ENCODE results near the gene PEF1.

PEF1 gene

DNA sequence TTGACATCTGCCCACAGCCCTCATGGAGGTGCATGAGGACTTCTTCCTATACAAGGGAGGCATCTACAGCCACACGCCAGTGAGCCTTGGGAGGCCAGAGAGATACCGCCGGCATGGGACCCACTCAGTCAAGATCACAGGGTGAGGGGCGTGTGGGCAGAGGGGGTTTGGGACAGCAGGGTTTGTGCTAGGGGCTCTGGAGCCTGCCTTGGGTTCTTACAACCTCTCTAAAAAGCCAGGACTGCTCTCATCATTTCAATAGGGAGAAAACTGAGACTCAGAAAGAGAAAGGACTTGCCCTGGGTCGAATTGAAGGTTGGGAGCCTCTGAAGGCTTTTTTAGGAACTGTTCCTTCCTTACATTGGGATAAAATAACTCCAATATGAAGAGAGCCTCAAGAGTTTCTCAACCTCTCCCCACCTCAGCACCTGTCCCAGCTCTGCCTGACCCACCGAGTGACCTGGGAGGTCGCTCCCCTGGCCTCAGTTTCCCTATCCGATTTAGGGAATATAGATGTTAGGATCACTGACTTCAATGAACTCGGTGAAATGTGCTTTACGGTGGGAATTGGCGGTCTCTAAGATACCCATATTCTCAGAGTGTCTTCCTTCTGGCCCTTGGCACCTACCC, 58.8 kb downstream of the PEF1 start:
- FAIRE-seq, result no peak
- no peak for DNase-seq (ENCODE audit: insufficient read length)
- TF ChIP-seq POLR2AphosphoS5 (IDR thresholded peaks at IDR 0.05; ENCODE audit: low read depth, low read length) (no peak), TAF1 (IDR thresholded peaks at IDR 0.05; ENCODE audit: borderline replicate concordance, low read depth, low read length) (no peak), POLR2A (IDR thresholded peaks at IDR 0.05; ENCODE audit: low read depth, low read length) (no peak)

DNA sequence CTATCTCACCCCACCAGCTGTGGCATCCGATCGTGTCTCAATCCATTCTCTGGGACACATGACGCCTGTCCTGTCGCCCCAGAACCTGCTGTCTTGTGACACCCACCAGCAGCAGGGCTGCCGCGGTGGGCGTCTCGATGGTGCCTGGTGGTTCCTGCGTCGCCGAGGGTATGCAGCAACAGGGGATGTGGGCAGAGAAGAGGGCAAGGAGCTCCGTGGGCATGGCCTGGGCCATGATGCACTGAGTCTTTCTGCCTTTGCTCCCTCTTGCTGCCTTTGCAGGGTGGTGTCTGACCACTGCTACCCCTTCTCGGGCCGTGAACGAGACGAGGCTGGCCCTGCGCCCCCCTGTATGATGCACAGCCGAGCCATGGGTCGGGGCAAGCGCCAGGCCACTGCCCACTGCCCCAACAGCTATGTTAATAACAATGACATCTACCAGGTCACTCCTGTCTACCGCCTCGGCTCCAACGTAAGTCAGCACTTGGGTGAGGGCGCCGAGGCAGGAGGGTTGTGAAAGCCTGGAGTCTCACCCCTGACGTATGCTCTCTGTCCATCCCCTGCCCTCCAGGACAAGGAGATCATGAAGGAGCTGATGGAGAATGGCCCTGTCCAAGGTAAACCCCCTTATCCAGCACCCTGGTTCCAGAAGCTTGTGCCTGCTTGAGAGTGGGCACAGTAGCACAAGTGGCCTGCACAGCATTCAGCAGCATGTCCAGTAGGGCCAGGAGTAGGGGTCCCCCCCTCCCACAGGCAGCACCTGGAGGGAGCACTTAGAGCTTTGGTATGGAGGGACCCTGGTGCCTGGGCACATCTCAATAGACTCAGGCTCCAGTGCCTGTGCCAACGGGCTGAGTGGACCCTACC, 59.6 kb downstream of the PEF1 start:
- DNase-seq (ENCODE audit: insufficient read length) (no peak), FAIRE-seq (no peak)
- TF ChIP-seq TAF1 (IDR thresholded peaks at IDR 0.05; ENCODE audit: borderline replicate concordance, low read depth, low read length), result no peak
- TF ChIP-seq POLR2A (IDR thresholded peaks at IDR 0.05; ENCODE audit: low read depth, low read length), result no peak
- TF ChIP-seq POLR2AphosphoS5 (IDR thresholded peaks at IDR 0.05; ENCODE audit: low read depth, low read length), result no peak

- DNase-seq (ENCODE audit: insufficient read length) (no peak), FAIRE-seq (no peak)
- TF ChIP-seq POLR2A (IDR thresholded peaks at IDR 0.05; ENCODE audit: low read depth, low read length) (no peak), TAF1 (IDR thresholded peaks at IDR 0.05; ENCODE audit: borderline replicate concordance, low read depth, low read length) (no peak), POLR2AphosphoS5 (IDR thresholded peaks at IDR 0.05; ENCODE audit: low read depth, low read length) (no peak)
Measured at GRCh38 chr1:31583995-31584868, 60.4 kb downstream of the PEF1 start.

GRCh38 chr1:31583082-31583994, 61.3 kb downstream of the PEF1 start:
- FAIRE-seq (no peak), DNase-seq (ENCODE audit: insufficient read length) (no peak)
- TF ChIP-seq TAF1 (IDR thresholded peaks at IDR 0.05; ENCODE audit: borderline replicate concordance, low read depth, low read length), result no peak
- TF ChIP-seq POLR2A (IDR thresholded peaks at IDR 0.05; ENCODE audit: low read depth, low read length), result no peak
- no peak for TF ChIP-seq POLR2AphosphoS5 (IDR thresholded peaks at IDR 0.05; ENCODE audit: low read depth, low read length)

- FAIRE-seq (no peak), DNase-seq (ENCODE audit: insufficient read length) (no peak)
Measured at GRCh38 chr1:31581821-31582810, 62.6 kb downstream of the PEF1 start.

GRCh38 chr1:31580891-31581603, 63.6 kb downstream of the PEF1 start:
- DNase-seq (ENCODE audit: insufficient read length), result no peak
- FAIRE-seq, result no peak
- TF ChIP-seq POLR2A (IDR thresholded peaks at IDR 0.05; ENCODE audit: low read depth, low read length) (no peak), POLR2AphosphoS5 (IDR thresholded peaks at IDR 0.05; ENCODE audit: low read depth, low read length) (no peak), TAF1 (IDR thresholded peaks at IDR 0.05; ENCODE audit: borderline replicate concordance, low read depth, low read length) (no peak)

More at GRCh38 chr1:31581821-31582810, 62.6 kb downstream of the PEF1 start:
- TF ChIP-seq TAF1 (IDR thresholded peaks at IDR 0.05; ENCODE audit: borderline replicate concordance, low read depth, low read length) (no peak), POLR2A (IDR thresholded peaks at IDR 0.05; ENCODE audit: low read depth, low read length) (no peak), POLR2AphosphoS5 (IDR thresholded peaks at IDR 0.05; ENCODE audit: low read depth, low read length) (no peak)

DNA sequence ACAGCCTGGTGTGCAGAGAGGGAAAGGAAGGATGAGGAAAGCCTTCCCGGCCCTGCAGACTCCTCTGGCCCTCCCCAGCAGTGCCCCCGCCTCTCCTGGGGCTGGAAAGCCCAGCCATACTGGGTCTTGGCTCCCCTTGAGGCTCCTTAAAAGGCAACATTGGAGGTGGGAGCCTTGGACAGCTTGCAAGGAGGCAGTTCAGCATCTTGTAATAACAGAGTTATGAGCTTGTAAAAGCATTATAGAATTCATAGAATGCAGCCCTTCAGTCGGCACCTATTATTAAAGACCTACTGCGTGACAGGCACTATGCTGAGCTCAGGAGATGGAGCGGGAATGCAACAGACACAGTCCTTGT, 64.2 kb downstream of the PEF1 start:
- TF ChIP-seq POLR2A (IDR thresholded peaks at IDR 0.05; ENCODE audit: low read depth, low read length) (no peak), POLR2AphosphoS5 (IDR thresholded peaks at IDR 0.05; ENCODE audit: low read depth, low read length) (no peak), TAF1 (IDR thresholded peaks at IDR 0.05; ENCODE audit: borderline replicate concordance, low read depth, low read length) (no peak)
- DNase-seq (ENCODE audit: insufficient read length) (no peak), FAIRE-seq (no peak)

Data from GM12892 (cell line).